Hypothalamus (tissue), 51 donors: ENCODE results near the gene ATF6B.
"Not testable (repeated sequence)": the region's sequence is repeated elsewhere in the genome, so short reads cannot be mapped to it uniquely, and the experiment has no call there.

Source experiments
- DNase-seq, 51 donors: peaks; one replicate each; lab custom pipeline; 2025; lab: John Stamatoyannopoulos, UW

ATF6B gene

DNA sequence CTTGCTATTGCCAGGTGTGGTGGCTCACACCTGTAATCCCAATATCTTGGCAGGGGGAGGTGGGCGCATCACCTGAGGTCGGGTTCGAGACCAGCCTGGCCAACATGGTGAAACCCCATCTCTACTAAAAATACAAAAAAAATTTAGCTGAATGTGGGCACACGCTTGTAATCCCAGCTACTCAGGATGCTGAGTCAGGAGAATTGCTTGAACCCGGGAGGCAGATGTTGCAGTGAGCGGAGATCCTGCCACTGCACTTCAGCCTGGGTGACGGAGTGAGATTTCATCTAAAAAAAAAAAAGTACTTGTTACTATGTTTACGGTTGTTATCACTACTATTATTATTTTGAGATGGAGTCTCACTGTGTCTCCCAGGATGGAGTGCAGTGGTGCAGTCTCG is 28.8 kb upstream of the ATF6B start:
- no peak for DNase-seq

DNA sequence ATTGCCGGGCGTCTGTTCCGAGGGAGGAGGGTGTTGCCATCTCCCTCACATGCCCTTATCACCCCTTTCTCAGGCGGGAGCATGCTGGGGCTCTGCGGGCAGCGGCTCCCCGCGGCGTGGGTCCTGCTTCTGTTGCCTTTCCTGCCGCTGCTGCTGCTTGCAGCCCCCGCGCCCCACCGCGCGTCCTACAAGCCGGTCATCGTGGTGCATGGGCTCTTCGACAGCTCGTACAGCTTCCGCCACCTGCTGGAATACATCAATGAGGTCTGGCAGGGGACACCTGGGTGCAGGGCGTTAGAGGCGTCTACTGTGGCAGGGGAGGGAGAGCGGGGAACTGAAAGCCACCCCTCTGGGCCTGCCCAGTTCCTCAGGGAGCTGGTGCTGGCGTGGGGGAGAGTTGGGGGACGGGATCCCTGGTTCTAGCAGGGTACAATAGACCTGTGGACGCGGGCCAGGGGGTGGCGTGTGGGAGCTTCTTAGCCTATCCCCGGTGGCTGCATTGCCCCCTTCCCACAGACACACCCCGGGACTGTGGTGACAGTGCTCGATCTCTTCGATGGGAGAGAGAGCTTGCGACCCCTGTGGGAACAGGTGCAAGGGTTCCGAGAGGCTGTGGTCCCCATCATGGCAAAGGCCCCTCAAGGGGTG is 26.6 kb upstream of the ATF6B start:
- DNase-seq = peak in 33 of 51 donors; percentile 16 to 82 (median 55)

DNA sequence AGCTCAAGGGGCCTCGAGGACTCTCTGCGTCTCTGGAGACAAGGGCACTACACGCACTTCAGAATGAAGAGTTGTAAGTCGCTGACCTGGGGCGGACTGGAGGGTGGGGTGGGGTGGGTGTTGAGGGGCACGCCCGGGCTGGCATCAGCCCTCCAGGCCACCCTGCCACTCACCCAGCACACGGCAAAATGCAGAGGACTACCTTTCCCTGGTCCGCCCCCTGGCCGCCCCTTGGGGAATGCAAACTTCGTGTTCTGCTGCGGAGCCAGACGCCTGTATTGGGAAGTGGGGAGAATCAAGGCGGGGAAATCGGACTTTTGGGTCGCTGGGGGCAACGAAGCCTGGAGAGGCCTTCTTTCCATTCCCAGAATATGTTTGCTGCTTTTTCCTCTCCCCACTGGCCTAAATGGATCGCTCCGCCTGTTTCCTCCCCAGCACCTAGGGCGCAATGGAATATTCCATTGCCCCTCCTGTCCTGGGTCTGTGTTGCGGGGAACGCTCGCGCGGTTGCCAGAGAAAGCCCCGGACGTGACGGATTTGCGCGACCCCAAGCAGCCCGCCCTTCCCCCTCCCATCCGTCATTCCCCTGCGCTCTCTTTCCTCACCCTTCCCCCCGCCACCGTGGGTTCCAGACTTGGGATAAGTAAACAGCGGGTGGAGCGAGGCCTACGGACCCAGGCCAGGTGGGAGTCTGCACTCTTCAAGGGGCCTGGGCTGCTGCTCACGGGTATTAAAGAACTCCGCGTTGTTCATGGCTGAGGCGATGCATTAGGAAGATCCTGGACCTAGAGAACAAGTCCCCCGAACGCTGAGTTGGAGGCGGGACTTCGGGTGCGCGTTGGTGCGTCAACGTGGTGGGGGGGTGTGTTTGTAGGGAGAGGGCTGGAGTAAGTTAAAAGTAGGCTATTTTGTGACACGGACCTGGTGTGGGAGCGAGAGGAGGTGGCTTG is 25.8 kb upstream of the ATF6B start, which contains the start of gene PPT2:
Gene PPT2, plus strand, starts transcription at position 578 of the 950 bp plus-strand sequence. CDS start 454 bp downstream, outside the sequence.
- DNase-seq = peak in 50 of 51 donors; percentile 49 to 94 (median 82)

DNA sequence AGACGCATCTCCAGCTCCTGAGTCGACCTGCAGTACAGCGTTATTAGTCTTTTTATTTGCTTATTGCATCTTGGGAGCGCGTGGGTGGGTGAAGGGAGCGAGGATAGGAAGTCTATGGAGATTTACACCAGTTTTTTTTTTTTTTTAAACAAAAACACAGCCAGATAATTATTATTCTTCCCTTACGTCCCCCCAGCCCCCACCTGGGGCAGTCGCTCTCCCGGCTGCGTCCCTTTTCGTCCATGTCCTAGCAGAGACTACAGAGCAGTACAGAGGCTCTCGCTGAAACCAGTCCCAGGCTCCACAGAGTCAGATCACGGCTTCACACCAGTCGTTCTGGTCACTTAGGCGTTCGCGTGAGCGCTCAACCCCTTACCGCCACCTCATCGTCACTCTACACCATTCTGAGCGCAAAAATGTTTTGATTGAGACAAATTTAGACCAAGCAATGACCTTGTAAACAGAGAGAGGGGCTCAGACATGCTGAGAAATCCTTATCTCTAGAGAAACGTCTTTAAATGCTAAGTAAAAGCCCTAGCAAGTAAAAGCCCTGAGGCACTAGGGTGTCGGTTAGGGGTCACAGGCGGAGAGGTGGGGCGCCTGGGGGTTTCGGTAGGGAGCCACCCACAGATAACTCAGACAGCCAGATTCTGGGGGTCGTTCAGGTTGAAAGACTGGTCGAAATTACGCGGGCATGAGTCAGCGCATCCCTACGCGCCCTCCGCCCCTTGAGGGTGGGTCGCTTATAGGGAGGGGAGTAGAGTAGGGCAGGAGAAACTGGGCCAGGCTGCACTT is 24.9 kb upstream of the ATF6B start:
- peak in 19 of 51 donors; percentile 9 to 63 (median 30) for DNase-seq

DNA sequence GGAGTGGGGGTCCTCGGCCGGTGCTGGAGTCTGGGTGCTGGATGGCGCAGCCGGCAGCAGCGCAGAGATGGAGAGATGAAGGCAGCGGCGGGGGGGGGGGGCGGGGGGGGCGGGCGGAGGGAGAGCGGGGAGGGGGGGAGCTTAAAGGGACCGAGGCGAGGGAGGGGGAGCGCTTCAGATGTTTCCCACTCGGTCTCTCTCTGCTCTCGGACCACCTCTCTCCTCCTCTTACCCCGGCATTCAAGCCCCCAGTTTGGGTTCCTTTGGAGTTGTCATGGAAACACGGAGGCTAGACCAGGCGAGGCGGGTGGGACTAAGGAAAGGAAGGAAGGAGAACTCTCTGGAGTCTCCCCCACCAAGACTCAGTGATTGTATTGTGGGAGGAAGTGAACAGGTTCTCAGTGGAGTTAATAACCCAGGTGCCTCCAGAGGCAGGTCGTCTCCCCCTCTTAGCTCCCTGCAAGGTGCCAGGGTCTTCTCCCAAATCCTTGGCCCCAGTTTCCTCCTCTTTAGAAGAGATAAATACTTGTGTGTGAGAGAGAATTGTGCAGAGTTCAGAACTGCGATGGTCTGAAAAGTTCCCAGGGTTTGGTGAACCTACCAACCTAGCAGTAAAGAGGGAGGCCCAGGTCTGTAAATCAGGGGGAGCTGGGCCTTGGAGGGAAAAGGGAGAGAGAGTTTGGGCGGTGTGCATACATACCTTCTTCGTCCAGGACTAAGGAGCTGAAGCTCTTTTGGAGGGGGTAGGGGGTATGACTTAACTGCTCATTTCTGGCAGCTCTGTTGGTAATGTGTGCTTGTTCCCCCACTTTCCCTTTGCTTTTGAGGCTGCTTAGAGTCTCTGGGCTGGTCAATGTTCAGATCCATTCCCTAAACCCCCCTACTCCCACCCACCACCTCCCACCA is 24.1 kb upstream of the ATF6B start, which contains the start of gene PRRT1:
Gene PRRT1, minus strand, starts transcription at position 77 of the 906 bp plus-strand sequence. CDS start 112 bp downstream, outside the sequence.
- peak in 15 of 51 donors; percentile 9 to 59 (median 30) for DNase-seq

DNA sequence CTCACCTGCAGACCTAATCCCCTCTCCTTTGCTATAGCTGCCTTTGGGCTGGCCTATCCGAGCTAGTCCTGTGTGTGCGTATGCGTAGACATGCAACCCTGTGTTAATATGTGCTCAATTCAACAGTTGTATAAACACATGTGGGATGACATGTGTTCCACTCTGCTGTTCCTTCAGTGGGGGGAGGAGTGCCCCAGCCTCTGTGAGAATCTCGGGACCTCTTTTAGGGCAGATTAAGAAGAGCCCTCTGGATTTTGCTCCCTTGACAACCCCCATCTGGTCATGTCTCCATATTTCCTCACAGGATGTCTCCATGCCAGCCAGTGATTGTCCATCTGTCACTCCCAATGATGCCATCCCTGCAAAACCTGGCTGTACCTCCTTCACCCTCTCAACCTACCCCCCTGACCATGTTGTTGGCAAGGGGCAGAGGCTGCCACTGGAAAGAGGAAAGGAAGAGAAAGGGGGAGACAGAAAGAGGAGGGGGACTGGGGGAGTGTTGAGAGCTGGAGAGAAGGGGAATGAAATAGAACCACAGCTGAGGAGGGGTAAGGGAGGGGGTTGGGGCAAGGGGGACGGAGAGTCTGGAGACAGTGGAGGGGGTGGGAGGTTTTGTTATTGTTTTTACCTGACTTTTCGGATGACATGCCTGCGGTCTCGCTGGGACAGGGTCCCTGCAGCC is 23.3 kb upstream of the ATF6B start:
- peak in 5 of 51 donors; percentile 21 to 79 (median 36) for DNase-seq

DNA sequence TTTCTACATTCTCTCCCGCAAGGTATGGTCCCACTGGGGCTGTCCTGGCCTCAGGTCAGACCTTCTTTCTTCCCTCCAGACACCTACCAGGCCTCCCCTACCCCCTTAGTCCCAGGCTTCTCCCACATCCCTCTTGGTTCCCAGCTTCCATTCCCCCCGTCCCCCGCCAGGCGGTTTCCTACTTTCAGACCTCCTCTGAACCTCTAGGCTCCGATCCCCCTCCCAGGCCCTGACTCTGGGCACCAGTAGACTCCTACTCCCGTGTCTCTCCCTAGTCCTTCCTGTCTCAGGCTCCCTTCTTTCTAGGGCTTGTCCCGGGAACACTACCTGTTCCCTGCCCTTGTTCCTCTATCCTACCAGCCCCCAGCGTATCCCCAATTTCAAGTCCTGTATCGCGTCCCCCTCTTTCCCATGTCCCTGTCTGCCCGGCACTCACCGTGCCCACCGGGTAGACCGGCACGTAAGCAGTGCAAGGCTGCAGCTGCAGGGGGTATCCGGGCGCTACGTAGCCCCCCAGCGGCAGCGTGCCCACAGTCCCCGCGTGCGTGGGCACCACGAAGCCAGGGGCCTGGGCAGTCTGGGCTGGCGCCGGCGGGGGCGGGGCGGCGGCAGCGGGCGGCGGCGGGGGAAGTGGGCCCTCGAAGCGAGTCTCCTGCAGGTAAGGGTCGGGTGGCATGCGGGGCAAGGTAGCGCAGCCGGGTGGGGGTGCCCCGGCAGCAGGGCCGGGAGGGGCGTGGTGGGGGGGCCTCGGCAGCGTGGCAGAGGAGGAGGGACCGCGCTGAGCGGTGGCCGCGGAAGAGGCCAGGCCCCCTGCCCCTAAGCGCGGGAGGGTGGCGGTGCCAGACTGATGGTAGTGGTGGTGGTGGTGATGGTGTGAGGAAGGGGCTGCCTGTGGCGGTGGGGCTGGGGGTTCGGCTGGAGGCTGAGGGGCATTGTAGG is 22.2 kb upstream of the ATF6B start:
- peak in 1 of 51 donors; percentile 12 for DNase-seq

DNA sequence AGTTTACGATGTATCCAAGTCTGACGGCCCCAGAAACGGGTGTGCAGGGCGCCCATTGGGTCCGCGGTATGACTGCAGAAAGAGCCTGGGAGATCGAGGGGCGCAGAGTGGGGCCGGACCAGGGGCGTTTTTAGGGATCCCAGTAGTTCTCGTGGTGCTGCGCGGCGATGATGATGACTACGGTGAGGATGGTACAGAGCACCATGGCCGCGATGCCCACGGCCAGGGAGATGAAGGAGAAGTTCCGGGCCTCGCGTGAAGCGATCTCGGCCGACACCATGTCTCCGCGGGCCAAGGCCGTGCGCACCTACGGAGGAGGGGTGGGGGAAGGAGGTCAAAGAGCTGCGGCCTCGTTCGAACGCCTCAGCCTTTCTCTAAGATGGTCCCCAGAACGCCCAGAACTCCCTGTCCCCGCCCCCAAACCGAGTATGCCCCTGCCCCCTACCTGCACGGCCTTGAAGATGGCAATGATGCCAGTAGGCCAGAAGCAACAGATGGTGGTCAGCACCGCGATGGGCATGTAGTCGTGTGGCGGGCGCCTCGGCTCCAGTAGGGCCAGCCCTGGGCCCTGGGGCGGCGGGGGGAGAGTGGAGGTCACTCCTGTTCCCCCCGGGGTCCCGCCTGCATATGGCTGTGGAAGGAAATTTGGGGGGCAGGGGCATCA is 21.2 kb upstream of the ATF6B start:
- DNase-seq = no peak

DNA sequence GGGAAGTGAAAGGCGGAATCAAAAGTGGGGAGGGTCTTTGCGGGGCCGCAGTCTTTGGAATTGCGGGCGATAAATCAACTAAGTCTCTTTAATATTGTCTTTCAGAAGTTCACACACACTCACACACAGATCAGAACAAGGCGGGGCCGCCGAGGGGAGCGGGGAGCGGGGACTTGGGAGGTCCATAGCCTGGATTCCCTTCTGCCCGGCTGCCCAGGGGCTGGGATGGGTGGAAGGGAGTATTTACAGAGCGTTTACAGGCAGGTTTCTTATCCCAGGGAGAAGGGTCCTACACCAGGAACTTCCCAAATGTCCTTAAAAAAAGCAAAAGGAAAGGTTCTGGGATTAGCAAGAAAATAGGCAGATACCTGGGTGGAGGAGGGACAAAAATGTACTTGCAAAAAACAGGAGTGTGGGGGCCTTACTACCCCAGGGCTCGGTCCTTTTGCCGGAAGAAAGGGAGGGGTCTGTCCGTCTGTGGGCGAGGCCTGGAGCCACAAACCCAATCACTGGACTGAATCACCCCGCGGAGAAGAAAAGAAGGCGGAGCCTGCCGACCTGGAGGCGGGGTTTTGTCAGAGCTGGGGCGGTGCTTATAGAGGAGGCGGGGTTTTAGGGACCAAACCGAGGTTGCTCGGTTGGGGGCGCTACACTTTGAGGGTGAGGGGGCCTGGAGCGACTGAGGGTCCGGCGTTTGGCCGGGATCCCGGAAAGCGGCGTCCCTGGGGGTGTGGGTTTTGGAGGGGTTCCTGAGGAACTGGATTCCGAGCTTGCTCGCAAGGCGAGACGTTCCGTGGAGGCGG is 20.4 kb upstream of the ATF6B start:
- DNase-seq = peak in 21 of 51 donors; percentile 5 to 49 (median 33)

DNA sequence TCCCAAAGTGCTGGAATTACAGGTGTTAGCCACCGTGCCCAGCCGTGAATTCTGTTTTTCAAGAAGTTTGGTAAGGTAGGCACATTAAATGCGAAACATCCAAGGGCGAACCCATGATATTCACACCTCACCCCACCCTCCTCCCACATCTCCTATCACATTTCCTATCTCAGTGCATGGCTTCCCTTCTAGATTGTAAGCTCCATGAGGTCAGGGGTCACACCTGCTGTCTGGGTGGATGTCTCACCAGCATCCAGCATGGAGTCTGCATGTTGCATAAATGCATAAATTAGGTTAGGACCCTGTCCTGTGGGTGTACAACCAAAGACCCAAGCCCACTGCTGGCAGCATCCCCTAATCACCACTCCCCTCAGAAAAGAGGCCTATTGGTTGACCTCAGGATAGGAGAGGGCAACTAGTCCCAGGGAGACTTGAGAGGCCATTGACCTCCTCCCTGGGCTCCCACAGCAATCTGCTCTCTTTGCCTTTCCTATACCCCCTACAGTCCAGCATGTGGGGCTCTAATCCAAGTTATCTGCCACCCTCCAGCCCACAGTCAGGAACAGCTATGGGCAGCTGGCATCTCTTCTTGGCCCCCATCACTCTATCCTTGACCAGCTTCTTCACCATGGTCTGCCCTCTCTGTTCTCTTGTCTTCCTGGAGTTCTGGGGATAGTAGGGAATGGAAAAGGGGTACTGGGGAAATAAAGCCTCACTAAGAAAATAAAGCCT is 19.5 kb upstream of the ATF6B start:
- DNase-seq = no peak

DNA sequence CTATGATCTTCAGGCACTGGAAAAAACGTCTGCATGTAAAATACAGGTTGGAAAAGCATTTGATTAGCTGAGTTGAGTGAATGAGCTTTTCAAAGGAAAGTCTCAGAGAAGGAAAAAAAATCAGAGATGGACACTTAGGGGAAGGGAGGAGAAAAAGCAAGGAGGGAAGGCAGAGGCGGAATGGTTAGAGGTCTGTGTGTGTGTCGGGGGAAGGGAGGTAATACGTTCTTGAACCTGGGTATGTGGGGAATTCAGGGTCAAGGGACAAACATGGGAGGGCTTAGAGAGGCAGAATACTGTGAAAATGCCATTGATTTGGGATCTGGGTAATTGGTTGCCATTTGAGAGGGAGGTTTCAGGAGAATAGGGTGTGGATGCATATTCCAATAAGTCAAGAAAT is 18.6 kb upstream of the ATF6B start:
- DNase-seq = no peak

DNA sequence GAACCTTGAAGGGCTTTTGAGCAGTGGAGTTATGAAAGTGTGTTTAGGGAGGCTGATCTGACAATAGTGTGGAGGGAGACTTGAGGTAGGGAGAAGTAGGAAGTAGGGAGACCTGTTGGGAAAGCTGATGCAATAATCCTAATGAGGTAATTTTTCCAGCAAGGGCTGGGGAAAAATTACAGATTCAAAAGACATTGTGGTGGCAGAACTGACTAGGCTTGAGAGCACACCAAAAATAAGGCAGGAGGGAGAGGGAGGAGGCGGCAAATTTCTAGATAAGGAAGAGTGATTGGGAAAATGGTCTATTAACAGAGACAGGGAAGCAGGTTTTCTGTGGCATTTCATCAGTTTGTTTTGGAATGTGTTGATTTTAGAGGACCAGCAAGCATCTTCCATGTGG is 18.2 kb upstream of the ATF6B start:
- DNase-seq = no peak

DNA sequence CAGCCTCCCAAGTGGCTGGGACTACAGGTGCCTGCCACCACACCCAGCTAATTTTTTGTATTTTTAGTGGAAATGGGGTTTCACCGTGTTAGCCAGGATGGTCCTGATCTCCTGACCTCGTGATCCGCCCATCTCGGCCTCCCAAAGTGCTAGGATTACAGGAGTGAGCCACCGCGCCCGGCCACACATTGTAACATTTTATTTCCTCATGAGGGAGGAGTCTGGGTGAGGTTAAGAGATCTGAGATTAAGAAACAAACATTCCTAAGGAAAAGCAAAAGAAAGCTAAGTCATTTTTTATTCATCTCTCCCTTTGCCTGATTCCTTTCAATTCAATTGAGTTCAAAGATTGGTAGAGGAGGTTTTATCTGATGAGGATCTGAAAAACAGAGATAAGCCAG is 16.2 kb upstream of the ATF6B start:
- not testable (repeated sequence) for DNase-seq

DNA sequence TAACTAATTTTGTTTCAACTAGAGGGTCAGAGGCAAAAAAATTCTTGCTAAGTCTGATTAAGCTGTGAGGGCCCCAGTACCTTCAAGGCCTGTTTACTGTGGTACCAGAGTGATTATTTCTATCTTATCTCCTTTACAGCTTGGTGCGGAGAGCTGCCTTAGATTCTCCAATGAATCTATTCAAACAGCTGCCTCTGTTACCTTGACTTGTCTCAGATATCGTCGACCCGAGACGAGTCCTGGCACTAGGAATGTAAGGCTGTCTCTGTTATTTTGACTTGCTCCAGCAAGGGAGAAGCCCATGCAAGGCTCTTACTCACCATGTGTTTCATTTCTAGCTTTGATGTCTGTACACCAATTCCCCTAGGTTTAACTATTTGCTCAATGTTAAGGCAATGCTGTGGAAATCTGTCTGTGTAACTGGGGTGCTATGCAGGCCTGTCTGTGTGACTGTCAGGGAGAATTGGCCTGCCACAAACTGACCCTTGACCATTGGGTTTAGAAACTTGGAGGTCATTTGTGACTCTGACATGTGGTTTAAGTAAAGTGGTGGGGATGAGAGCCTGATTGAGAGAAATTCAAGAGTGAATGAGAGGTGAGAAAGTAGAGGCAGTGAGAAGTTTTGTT is 12.5 kb upstream of the ATF6B start:
- DNase-seq = no peak

DNA sequence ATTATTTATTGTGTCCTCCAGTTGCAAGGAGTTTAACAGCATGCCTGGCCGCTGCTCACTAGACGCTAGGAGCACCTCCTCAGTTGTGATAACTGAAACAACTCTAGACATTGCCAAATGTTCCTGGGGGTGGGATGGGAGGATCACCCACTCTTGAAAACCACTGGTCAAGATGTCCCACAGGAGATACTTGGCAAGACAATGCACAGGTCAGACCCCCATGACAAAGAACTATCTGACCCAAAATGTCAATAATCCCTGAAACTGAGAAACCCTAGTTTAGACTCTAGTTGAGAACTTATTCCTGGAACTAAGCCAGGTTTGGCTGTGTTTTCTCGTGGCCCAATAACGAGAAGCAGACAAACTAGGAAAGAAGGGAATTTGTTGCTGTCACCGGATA is 11.5 kb upstream of the ATF6B start:
- no peak for DNase-seq
